Measurements from ENCODE around the gene PARP9.

DNA sequence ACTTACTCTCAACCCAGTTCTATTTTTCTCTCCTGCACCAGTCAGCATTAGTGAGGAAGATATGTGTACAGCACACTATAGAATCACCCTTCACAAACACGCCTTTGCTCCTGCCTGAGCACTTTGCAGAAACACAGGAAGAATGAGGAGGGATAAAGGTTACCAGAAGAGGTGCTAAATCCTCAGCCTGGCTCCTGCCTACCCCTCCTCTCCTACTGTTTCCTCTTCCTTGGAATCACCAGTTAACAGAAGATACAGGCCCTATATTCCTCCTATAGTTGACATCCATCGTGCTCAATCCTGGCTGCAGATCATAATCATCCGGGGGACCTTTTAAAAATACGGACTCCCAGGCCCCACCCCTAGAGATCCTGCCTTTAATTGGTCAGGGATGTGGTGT lies 42.2 kb upstream of the PARP9 start:
- TF ChIP-seq, protein P1, sequence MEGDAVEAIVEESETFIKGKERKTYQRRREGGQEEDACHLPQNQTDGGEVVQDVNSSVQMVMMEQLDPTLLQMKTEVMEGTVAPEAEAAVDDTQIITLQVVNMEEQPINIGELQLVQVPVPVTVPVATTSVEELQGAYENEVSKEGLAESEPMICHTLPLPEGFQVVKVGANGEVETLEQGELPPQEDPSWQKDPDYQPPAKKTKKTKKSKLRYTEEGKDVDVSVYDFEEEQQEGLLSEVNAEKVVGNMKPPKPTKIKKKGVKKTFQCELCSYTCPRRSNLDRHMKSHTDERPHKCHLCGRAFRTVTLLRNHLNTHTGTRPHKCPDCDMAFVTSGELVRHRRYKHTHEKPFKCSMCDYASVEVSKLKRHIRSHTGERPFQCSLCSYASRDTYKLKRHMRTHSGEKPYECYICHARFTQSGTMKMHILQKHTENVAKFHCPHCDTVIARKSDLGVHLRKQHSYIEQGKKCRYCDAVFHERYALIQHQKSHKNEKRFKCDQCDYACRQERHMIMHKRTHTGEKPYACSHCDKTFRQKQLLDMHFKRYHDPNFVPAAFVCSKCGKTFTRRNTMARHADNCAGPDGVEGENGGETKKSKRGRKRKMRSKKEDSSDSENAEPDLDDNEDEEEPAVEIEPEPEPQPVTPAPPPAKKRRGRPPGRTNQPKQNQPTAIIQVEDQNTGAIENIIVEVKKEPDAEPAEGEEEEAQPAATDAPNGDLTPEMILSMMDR (IDR thresholded peaks at IDR 0.05; ENCODE audit: low read length) = no peak
- TF ChIP-seq EZH2 (IDR thresholded peaks at IDR 0.05; ENCODE audit: borderline replicate concordance, low read length) = no peak

Measured in OCI-LY1 (cell line).